ENCODE measurements around the gene PSMG3.

The PSMG3 gene

DNA sequence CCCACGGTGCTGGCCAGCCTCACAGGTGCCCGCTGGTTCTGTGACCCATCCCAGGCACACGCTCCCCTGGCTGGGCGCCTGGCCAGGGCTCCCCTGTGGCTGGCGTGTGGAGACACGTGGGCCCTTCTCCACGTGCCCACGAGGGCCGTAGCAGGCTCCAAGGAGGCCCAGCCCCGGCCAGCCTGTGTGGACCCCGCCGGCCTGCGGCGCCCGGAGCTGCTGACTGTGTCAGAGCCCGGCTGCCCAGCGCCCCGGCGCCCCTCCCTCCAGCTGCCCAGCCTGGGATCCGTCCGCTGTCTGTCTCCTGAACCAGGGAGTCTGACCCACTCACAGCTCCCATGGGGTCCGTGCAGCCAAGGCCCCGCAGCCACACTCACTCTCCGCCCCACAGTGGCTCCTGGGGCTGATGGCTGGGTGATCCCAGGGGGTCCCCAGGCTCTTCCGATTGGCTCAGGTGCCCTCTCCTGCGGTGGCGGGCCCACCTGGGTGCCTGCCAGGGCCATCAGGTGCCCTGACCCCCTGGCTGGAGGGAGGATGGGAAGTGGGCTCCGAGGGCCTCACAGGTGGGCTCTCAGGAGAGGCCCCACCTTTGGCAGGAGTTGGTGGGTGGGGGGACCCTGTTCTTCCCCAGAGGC, 23.4 kb downstream of the PSMG3 start:
- H3K27me3 ChIP-seq (ENCODE audit: control insufficient read depth in 1 of 2, insufficient read depth in 2 of 2, low read length in 2 of 2), result no peaks in the 10 kb centered on the region
- peaks cover under 1% of the 10 kb centered on the region for H3K36me3 ChIP-seq (ENCODE audit: insufficient read depth, low read length)
- H3K9ac ChIP-seq (ENCODE audit: low read length), result no peak overlapping the region
- no peak overlapping the region for H3K4me3 ChIP-seq (ENCODE audit: low read depth in 1 of 2, low read length in 2 of 2)
- no peaks in the 10 kb centered on the region for H3K9me3 ChIP-seq (ENCODE audit: low read length)
- no peaks in the 10 kb centered on the region for H3K4me1 ChIP-seq (ENCODE audit: insufficient read depth, low read length)
- H3K27ac ChIP-seq (ENCODE audit: low read depth, low read length), result no peak overlapping the region

DNA sequence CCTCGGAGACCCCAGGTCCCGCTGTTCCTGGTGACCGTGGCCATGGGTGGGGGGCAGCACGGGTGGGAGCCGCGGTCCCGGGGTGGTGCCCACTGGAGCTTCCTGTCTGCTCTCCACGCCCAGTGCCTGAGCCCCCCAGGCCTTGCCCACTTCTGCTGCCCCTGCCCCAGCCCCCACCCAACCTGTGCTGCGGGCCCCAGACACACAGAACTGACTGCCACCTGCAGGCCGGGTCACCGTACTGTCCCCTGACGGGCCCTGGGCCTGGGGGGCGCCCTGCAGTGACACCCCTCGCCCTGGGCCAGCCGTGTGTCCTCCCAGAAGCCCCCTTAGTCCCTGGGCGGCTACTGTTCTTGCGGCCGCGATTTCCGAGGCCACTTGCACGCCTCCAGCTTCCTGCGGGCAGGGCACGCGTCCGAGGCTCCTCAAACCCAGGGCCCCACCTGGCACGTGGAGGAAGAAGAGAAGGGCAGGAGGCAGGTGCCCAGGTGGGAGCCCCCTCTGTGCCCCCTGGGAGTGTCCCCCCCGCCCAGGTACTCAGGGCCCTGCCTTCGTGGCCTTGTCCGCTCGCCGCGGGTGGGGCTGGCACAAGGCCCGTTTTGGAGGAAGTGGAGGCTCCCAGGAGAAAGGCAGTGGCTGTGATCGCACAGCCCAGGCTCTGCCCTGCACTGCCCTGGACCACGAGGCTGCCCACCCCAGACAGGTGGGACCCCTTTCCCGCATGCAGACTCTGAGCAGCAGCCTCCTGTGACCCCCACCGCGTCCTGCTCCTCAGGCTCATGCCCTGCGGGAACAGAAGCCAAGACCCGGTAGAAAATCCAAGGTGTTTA, 24.2 kb downstream of the PSMG3 start:
- H3K9me3 ChIP-seq (ENCODE audit: low read length), result no peaks in the 10 kb centered on the region
- no peak overlapping the region for H3K4me3 ChIP-seq (ENCODE audit: low read depth in 1 of 2, low read length in 2 of 2)
- no peak overlapping the region for H3K9ac ChIP-seq (ENCODE audit: low read length)
- no peaks in the 10 kb centered on the region for H3K27me3 ChIP-seq (ENCODE audit: control insufficient read depth in 1 of 2, insufficient read depth in 2 of 2, low read length in 2 of 2)
- H3K27ac ChIP-seq (ENCODE audit: low read depth, low read length), result no peak overlapping the region
- H3K4me1 ChIP-seq (ENCODE audit: insufficient read depth, low read length), result no peaks in the 10 kb centered on the region
- peaks cover 8% of the 10 kb centered on the region for H3K36me3 ChIP-seq (ENCODE audit: insufficient read depth, low read length)

DNA sequence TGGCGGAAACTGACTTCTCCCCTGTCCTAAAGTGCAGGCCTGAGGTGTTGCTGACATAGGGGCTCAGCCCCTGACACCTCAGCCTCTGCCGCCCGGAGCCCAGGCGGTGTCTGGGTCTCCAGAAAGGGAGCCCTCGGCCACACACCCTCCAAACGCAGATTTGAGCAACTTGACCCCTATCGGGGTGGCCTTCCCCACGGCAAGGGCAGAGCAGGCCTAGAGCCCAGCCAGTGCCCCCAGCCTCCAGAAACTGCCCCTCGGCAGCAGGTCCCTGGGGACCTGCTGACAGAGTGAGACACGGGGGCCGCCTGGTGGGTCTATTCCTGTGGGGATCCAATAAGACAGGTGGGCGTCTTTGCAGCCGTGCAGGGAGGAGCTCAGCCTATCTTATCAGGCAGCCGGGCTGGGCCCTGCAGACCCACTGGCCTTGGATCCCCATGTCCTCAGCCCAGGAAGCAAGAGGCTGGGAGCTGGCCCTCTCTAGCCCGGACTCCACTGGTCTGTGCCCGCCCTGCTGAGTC, 24.9 kb downstream of the PSMG3 start:
- Histone ChIP-seq H3K9ac (ENCODE audit: low read length) (no peak overlapping the region), H3K36me3 (ENCODE audit: insufficient read depth, low read length) (peaks cover 11% of the 10 kb centered on the region), H3K27me3 (ENCODE audit: control insufficient read depth in 1 of 2, insufficient read depth in 2 of 2, low read length in 2 of 2) (no peaks in the 10 kb centered on the region), H3K27ac (ENCODE audit: low read depth, low read length) (no peak overlapping the region), H3K9me3 (ENCODE audit: low read length) (no peaks in the 10 kb centered on the region), H3K4me3 (ENCODE audit: low read depth in 1 of 2, low read length in 2 of 2) (no peak overlapping the region), H3K4me1 (ENCODE audit: insufficient read depth, low read length) (no peaks in the 10 kb centered on the region)

DNA sequence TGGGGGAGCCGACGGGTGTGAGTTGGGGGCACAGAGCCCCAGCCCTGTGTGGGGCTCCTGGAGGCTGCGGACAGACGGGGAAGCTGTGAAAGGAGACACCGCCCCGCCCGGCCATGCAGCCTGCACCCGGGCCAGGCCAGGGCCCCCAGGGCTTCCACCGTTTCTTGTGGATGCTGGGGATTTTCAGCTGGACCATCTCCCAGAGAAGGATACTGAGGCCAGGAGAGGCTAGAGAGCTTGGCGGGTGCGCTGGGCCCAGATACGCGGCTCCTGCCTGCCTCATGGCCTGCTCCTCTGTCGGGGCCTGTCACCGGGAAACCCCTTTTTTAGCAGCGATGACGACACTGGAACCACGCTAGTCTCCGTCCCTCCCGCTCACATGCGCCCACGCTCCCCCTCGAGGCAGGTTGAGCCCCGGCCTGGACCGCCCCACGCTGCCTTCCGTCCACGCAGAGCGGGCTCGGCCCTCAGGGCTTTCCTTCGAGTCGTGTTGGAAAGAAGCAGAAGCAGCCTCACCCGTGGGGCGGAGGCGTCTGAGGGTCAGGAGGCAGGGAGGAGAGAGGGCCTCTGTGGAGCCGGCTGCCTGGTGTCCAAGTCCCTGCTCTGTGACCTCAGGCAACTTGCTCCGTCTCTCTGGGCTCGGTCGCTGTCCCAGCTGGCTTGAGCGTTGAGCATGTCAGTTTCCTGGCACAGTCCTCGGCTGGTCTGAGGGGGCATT, 25.5 kb downstream of the PSMG3 start:
- no peaks in the 10 kb centered on the region for H3K9me3 ChIP-seq (ENCODE audit: low read length)
- no peak overlapping the region for H3K27ac ChIP-seq (ENCODE audit: low read depth, low read length)
- no peaks in the 10 kb centered on the region for H3K4me1 ChIP-seq (ENCODE audit: insufficient read depth, low read length)
- peaks cover 11% of the 10 kb centered on the region for H3K36me3 ChIP-seq (ENCODE audit: insufficient read depth, low read length)
- no peak overlapping the region for H3K9ac ChIP-seq (ENCODE audit: low read length)
- H3K4me3 ChIP-seq (ENCODE audit: low read depth in 1 of 2, low read length in 2 of 2), result no peak overlapping the region
- no peaks in the 10 kb centered on the region for H3K27me3 ChIP-seq (ENCODE audit: control insufficient read depth in 1 of 2, insufficient read depth in 2 of 2, low read length in 2 of 2)

DNA sequence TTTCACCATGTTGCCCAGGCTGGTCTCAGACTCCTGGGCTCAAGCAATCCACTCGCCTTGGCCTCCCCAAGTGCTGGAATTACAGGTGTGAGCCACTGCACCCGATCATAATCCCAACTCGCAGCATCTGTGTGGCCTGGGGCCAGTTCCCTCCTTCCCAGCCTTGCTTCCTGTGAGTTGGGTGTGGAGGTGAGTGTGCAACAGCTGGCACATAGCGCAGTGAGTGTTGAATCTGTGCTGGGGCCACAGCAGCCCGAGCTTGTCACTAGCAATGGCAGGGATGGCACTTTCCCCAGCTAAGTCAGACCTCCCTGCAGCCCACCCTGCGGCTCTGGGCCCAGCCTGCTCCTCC, 26.0 kb downstream of the PSMG3 start:
- no peak overlapping the region for H3K9ac ChIP-seq (ENCODE audit: low read length)

DNA sequence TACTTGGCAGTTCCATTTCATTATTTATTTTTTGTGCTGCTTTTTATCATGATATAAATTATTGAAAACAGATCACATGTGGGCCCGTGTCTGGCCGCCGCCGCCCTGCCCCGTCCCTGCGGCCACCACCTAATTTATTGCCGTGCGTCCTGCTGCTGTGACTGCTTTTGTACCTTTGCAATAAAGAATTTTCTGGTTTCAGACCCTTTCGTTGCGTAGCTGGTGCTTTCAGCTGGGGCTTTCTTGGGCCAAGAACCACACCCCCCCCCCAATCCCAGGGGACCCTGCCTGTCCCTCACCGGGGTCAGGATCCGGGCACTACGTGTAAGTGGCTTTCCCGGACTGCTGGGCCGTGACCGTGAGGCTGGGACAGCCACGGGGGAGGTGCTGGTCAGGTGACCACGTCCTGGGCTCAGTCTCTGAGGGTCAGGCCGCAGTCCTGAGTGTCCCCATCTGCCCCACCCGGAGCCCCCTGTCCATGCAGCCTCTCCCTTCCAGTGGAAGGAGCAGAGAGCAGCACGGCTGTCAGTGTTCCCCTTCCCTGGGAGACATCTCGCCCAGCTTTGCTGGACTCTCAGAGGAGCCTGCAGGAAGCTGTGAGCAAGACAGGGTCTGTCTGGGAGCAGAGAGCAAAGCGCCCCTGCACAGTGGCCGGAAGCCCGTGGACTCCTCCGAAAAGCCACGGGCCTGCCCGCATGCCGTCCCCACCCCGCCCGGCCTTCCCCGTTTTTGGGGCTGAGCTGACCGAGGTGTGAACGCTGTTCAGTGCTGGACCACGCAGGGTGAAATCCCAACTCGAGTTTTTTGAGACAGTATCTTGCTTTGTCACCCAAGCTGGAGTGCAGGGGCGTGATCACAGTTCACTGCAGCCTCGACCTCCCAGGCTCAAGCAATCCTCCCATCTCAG, 26.7 kb downstream of the PSMG3 start:
- Histone ChIP-seq H3K27me3 (ENCODE audit: control insufficient read depth in 1 of 2, insufficient read depth in 2 of 2, low read length in 2 of 2) (no peaks in the 10 kb centered on the region), H3K9ac (ENCODE audit: low read length) (no peak overlapping the region), H3K27ac (ENCODE audit: low read depth, low read length) (no peak overlapping the region), H3K4me1 (ENCODE audit: insufficient read depth, low read length) (peaks cover 7% of the 10 kb centered on the region), H3K36me3 (ENCODE audit: insufficient read depth, low read length) (peaks cover 11% of the 10 kb centered on the region), H3K9me3 (ENCODE audit: low read length) (no peaks in the 10 kb centered on the region), H3K4me3 (ENCODE audit: low read depth in 1 of 2, low read length in 2 of 2) (no peak overlapping the region)

More for the DNA sequence above, 26.0 kb downstream of the PSMG3 start:
- H3K27me3 ChIP-seq (ENCODE audit: control insufficient read depth in 1 of 2, insufficient read depth in 2 of 2, low read length in 2 of 2), result no peaks in the 10 kb centered on the region
- H3K4me3 ChIP-seq (ENCODE audit: low read depth in 1 of 2, low read length in 2 of 2), result no peak overlapping the region
- no peaks in the 10 kb centered on the region for H3K9me3 ChIP-seq (ENCODE audit: low read length)
- peaks cover 2% of the 10 kb centered on the region for H3K4me1 ChIP-seq (ENCODE audit: insufficient read depth, low read length)
- H3K36me3 ChIP-seq (ENCODE audit: insufficient read depth, low read length), result peaks cover 11% of the 10 kb centered on the region
- no peak overlapping the region for H3K27ac ChIP-seq (ENCODE audit: low read depth, low read length)

DNA sequence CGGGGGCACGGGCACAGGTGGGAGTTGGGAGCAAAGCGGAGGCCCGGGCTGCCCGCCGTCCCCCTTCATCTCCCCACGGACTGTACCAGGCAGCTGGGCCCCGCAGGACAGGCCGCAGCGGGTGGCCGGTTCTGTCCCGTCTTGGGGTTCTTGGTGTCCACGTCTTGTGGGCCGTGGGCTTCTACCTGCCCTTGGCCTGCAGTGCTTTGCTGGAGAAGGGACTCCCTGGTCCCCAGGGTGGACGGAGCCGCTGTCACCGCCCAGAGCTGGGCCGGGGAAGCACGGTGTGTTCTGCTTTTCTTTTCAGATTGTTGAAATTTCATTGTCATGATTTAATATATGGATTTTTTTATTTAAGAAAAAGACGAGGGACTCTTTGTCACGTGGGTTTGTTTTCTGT, 27.5 kb downstream of the PSMG3 start:
- Histone ChIP-seq H3K27me3 (ENCODE audit: control insufficient read depth in 1 of 2, insufficient read depth in 2 of 2, low read length in 2 of 2) (no peaks in the 10 kb centered on the region), H3K4me3 (ENCODE audit: low read depth in 1 of 2, low read length in 2 of 2) (no peak overlapping the region), H3K27ac (ENCODE audit: low read depth, low read length) (no peak overlapping the region), H3K4me1 (ENCODE audit: insufficient read depth, low read length) (peaks cover 7% of the 10 kb centered on the region), H3K9me3 (ENCODE audit: low read length) (no peaks in the 10 kb centered on the region), H3K9ac (ENCODE audit: low read length) (no peak overlapping the region), H3K36me3 (ENCODE audit: insufficient read depth, low read length) (peaks cover 11% of the 10 kb centered on the region)

DNA sequence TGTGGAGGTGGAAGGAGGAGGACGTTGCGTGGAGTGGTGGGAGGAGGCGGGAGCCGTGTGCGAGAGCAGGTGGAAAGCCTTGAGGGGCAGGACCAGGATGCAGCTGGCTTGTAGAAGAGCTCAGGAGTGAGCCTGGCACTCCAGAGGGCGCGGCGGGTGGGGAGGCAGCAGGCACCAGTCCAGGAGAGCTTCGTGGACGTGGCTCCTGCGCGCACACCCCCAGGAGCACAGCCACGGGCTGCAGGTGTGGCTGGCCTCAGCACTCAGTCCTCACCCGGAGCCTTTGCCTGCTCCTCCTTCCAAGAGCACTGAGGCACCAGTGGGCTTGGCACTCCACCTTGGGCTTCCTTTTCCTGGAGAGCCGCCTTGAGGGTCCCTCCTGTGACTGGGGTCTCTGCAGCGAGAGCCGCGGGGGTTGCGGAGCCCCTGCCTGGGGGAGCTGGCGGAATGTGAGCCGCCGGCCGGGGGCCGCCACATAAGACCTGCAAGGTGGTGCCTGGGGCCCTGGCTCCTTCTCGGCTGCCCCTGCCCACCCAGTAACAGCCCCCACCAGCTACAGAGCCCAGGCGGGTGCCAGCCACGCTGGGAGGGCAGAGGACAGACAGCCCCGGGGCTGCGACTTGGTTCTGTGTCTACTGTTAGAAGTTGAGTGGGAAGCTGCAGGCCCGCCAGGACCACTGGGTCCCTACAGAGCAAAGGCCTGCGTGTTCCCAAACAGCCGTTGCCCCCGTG, 28.2 kb downstream of the PSMG3 start:
- H3K27me3 ChIP-seq (ENCODE audit: control insufficient read depth in 1 of 2, insufficient read depth in 2 of 2, low read length in 2 of 2), result no peaks in the 10 kb centered on the region
- H3K36me3 ChIP-seq (ENCODE audit: insufficient read depth, low read length), result peaks cover 11% of the 10 kb centered on the region

DNA sequence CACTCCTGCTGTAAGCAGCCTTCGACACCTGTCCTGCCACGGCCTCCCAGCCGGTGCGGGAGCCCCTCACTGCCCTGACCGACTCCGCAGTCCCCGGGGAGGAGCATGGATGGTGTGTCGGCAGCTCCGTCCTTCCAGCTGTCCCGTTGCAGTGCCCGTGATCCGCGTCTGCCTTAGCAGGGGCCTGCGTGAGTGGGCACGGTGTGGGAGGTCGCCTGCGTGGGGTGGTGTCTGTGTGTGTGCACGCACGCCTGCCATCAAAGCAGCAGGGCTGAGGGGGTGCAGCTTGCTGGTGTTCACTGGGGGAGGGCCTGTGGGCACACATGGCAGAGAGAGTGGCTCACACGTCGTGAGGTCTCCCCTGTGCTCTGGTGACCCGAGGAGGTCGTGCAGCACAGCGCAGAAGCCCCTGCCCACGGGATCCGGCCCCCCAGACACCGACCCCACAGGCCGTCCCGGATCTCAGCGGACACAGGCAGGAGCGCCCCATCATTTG, 29.0 kb downstream of the PSMG3 start:
- Histone ChIP-seq H3K27me3 (ENCODE audit: control insufficient read depth in 1 of 2, insufficient read depth in 2 of 2, low read length in 2 of 2) (no peaks in the 10 kb centered on the region), H3K36me3 (ENCODE audit: insufficient read depth, low read length) (peaks cover 11% of the 10 kb centered on the region), H3K4me1 (ENCODE audit: insufficient read depth, low read length) (peaks cover 16% of the 10 kb centered on the region), H3K9me3 (ENCODE audit: low read length) (no peaks in the 10 kb centered on the region), H3K27ac (ENCODE audit: low read depth, low read length) (no peak overlapping the region), H3K9ac (ENCODE audit: low read length) (no peak overlapping the region), H3K4me3 (ENCODE audit: low read depth in 1 of 2, low read length in 2 of 2) (no peak overlapping the region)

More for the DNA sequence above, 28.2 kb downstream of the PSMG3 start:
- H3K9ac ChIP-seq (ENCODE audit: low read length), result no peak overlapping the region
- H3K9me3 ChIP-seq (ENCODE audit: low read length), result no peaks in the 10 kb centered on the region
- no peak overlapping the region for H3K27ac ChIP-seq (ENCODE audit: low read depth, low read length)
- peaks cover 10% of the 10 kb centered on the region for H3K4me1 ChIP-seq (ENCODE audit: insufficient read depth, low read length)
- H3K4me3 ChIP-seq (ENCODE audit: low read depth in 1 of 2, low read length in 2 of 2), result no peak overlapping the region

Measured in muscle layer of colon (tissue), 2 donors.